Endothelial cell of umbilical vein (primary cell): ENCODE measurements around the gene GIMAP6. TPM values are rescaled to one million over a fixed set of nuclear protein-coding genes. Genes with fewer than 3 reads are reported as not detected.
A peak's percentile ranks its signal among the peaks of the same experiment; 100 is the strongest.

Source experiments
- BruUV-seq: library from RNA; stranded (reverse); fragments of 400-500 nt; replicated peaks from 2 replicates; lab custom pipeline; 2021; lab: Mats Ljungman, UMichigan
- CTCF ChIA-PET: fragments of 300-600, 350-600 bp; sonication (Branson Sonifier 250); formaldehyde crosslinking; loops from one replicate; lab custom pipeline; 2021; ENCODE audit warnings: antibody characterized with exemption, inconsistent platforms; lab: Charles Lee
- POLR2A ChIA-PET: fragments of 300-600, 350-600 bp; sonication (Branson Sonifier 250); formaldehyde crosslinking; loops from one replicate; lab custom pipeline; 2021; ENCODE audit warnings: antibody characterized with exemption, inconsistent platforms; lab: Charles Lee
- DNase-seq: peaks from one replicate; pipeline ENCODE4 v3.0.0-alpha.2; 2011; ENCODE audit warnings: low read depth, low spot score
- FAIRE-seq: peaks from 2 replicates; lab custom pipeline; 2011; peaks lifted over from hg19 to GRCh38; lab: Jason Lieb, UNC
- H2AFZ ChIP-seq: 2 replicates; pipeline ENCODE4 v1.6.0; 2012; ENCODE audit warnings: low read depth, low read length, control low read depth, inconsistent platforms
- H3K27ac ChIP-seq: 2 replicates; pipeline ENCODE4 v1.5.1; 2011; ENCODE audit warnings: low read depth, mild to moderate bottlenecking, control low read depth, low read length, moderate library complexity; ENCODE audit not compliant: insufficient read depth
- H3K27me3 ChIP-seq, 2 experiments: 2 replicates each; pipeline versions ENCODE4 v1.6.0 to v1.6.1; 2011; ENCODE audit warnings: low read length in 2 of 2, mixed read lengths in 1 of 2; ENCODE audit not compliant: control insufficient read depth in 2 of 2, insufficient read depth in 2 of 2
- H3K36me3 ChIP-seq, 2 experiments: 2 replicates in 1 of 2; 3 replicates in 1 of 2; pipeline ENCODE4 v1.5.1; 2011; ENCODE audit warnings: low read length in 2 of 2, mild to moderate bottlenecking in 1 of 2, moderate library complexity in 1 of 2; ENCODE audit not compliant: control insufficient read depth in 2 of 2, insufficient read depth in 2 of 2; ENCODE audit errors: extremely low read depth in 1 of 2
- H3K4me1 ChIP-seq: 3 replicates; pipeline ENCODE4 v1.5.1; 2011; ENCODE audit warnings: mild to moderate bottlenecking, low read length; ENCODE audit not compliant: control insufficient read depth, insufficient read depth; ENCODE audit errors: extremely low read depth
- H3K4me2 ChIP-seq: 2 replicates; pipeline ENCODE4 v1.6.1; 2011; ENCODE audit warnings: low read length, control low read depth, mixed read lengths; ENCODE audit not compliant: insufficient read depth
- H3K4me3 ChIP-seq, 3 experiments: fragments of 200-600 bp in 1 of 3; sonication (generic), shearing (Covaris generic) in 1 of 3; replicated peaks in 1 of 3; 2 replicates each; pipeline ENCODE4 v1.5.1; 2011 to 2016; ENCODE audit warnings: control low read depth in 3 of 3, low read length in 3 of 3, mild to moderate bottlenecking in 2 of 3, inconsistent platforms in 1 of 3, low read depth in 1 of 3, moderate library complexity in 1 of 3; ENCODE audit not compliant: insufficient read depth in 1 of 3
- H3K79me2 ChIP-seq: 2 replicates; pipeline ENCODE4 v1.6.0; 2012; ENCODE audit warnings: low read length, inconsistent platforms; ENCODE audit not compliant: control insufficient read depth, insufficient read depth
- H3K9ac ChIP-seq: replicated peaks from 2 replicates; pipeline ENCODE3; 2011; ENCODE audit warnings: low read length, control low read depth; ENCODE audit not compliant: insufficient read depth; ENCODE audit errors: extremely low read depth
- H3K9me1 ChIP-seq: replicated peaks from 3 replicates; pipeline ENCODE4 v1.6.0; 2011; ENCODE audit warnings: mild to moderate bottlenecking, low read length; ENCODE audit not compliant: control insufficient read depth, insufficient read depth; ENCODE audit errors: extremely low read depth
- H3K9me3 ChIP-seq: replicated peaks from 2 replicates; pipeline ENCODE4 v1.5.1; 2012; ENCODE audit warnings: low read length, inconsistent platforms; ENCODE audit not compliant: control insufficient read depth, insufficient read depth
- H4K20me1 ChIP-seq: replicated peaks from 2 replicates; pipeline ENCODE3; 2011; ENCODE audit warnings: mild to moderate bottlenecking, low read length; ENCODE audit not compliant: control insufficient read depth, insufficient read depth; ENCODE audit errors: extremely low read depth
- FOS ChIP-seq: IDR thresholded peaks from 2 replicates; pipeline ENCODE4 v1.6.1; 2011; ENCODE audit warnings: mild to moderate bottlenecking, low read length, moderate library complexity, borderline replicate concordance; ENCODE audit not compliant: insufficient read depth
- GATA2 ChIP-seq: IDR thresholded peaks from 2 replicates; pipeline ENCODE4 v1.7.0; 2011; ENCODE audit warnings: low read depth, mild to moderate bottlenecking, moderate library complexity, mixed read lengths, low read length; ENCODE audit not compliant: insufficient read length, insufficient read depth
- JUN ChIP-seq: IDR thresholded peaks from 2 replicates; pipeline ENCODE4 v1.6.1; 2011; ENCODE audit warnings: borderline replicate concordance, low read depth; ENCODE audit not compliant: insufficient read length, insufficient read depth
- POLR2AphosphoS5 ChIP-seq: IDR thresholded peaks from 2 replicates; pipeline ENCODE4 v1.6.1; 2012; ENCODE audit warnings: low read depth, mild to moderate bottlenecking, control low read depth, low read length, moderate library complexity; ENCODE audit not compliant: insufficient read depth
- dilution Hi-C: fragments of 300-500 bp; cut with MboI; formaldehyde crosslinking; loops from one replicate; pipeline ENCODE4 v1.15.0; 2019; ENCODE audit warnings: low sequenced_read_pairs; ENCODE audit not compliant: extremely low pct_ligation_motif_present
- intact Hi-C: fragments of 100-400 bp; cut with micrococcal nuclease; formaldehyde crosslinking; loops from one replicate; pipeline ENCODE4 v1.10.0; 2022
- polyA plus RNA-seq, 4 experiments: library from polyadenylated mRNA; depleted of rRNA in 3 of 4; stranded (reverse) in 3 of 4; unstranded in 1 of 4; fragments of >200 nt; gene quantifications; 2 replicates each; pipeline versions ENCODE4 v1.2.1 to v1.2.3, GENCODE V29; 2011 to 2012; ENCODE audit warnings: missing spikeins in 1 of 4
- total RNA-seq: library from RNA; stranded (reverse); gene quantifications from 2 replicates; pipeline ENCODE4 v1.2.3, GENCODE V29; 2021
- TF ChIP-seq, protein P1 (sequence below), 2 donors: IDR thresholded peaks; 1 replicate in 1 of 2; 2 replicates in 1 of 2; pipeline ENCODE4 v1.5.1; 2011; ENCODE audit warnings: low read length in 2 of 2, mild to moderate bottlenecking in 2 of 2, moderate library complexity in 2 of 2, control low read depth in 1 of 2, inconsistent platforms in 1 of 2, low read depth in 1 of 2; ENCODE audit not compliant: insufficient read depth in 1 of 2; ENCODE audit errors: extremely low read depth in 1 of 2

GIMAP6 gene
- total and polyA plus RNA-seq, 2 donors (not counting 3 experiments of a cell fraction or from before 2014, with no cell fraction given), result 65.6 to 85.0 TPM

DNA sequence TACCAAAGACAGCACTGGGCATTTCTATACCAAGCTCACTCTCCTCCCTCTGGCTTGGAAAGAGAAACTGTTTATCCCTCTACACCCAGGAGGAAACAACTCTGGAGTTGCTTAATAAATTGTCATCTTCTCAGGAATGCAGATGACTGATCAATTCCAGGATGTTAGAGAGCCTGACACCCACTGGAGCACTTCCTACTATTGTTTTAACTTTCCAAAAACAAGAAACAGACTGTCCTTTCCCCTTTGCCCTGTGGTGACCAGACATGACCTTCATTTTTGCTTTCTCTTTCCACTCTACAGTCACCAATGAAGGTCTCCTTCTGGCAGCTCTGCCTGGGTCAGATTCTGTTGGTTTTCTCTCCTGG, 45.4 kb downstream of the GIMAP6 start:
- DNase-seq (peak; percentile 96), FAIRE-seq (peak; percentile 90)
- BruUV-seq, result no TSS peak
- Histone ChIP-seq H3K36me3 (no peaks in the 10 kb centered on the region), H3K4me1 (peaks cover 34% of the 10 kb centered on the region), H3K79me2 (no peaks in the 10 kb centered on the region), H3K4me2 (peak overlapping the region; percentile 75), H3K27me3 (no peaks in the 10 kb centered on the region), H2AFZ (no peak overlapping the region), H3K9me1 (no peaks in the 10 kb centered on the region), H3K9ac (peak overlapping the region; percentile 64), H3K9me3 (no peaks in the 10 kb centered on the region), H4K20me1 (no peaks in the 10 kb centered on the region), H3K27ac (peak overlapping the region; percentile 93), H3K4me3 (peak overlapping the region in 1 of 3 experiments; percentile 24)
- dilution Hi-C loops, result no loop called here
- ChIA-PET CTCF (interaction anchor here (0.9 to 2.4 kb wide), 11 partner anchors 17 to 311 kb away, joined by 3 to 15 read pairs (median 5); partner anchors contain the start of genes GIMAP1, GIMAP7 and GIMAP8), POLR2A (interaction anchor here (0.6 to 1.9 kb wide), 13 partner anchors 17 to 512 kb away, joined by 3 to 15 read pairs (median 5); partner anchors contain the start of genes GIMAP1, GIMAP2, GIMAP4 and GIMAP6)
- TF ChIP-seq JUN, result peak; percentile 94
- TF ChIP-seq POLR2AphosphoS5, result peak; percentile 78
- TF ChIP-seq GATA2, result peak; percentile 77
- peak; percentile 88 for TF ChIP-seq FOS
- TF ChIP-seq, protein P1, sequence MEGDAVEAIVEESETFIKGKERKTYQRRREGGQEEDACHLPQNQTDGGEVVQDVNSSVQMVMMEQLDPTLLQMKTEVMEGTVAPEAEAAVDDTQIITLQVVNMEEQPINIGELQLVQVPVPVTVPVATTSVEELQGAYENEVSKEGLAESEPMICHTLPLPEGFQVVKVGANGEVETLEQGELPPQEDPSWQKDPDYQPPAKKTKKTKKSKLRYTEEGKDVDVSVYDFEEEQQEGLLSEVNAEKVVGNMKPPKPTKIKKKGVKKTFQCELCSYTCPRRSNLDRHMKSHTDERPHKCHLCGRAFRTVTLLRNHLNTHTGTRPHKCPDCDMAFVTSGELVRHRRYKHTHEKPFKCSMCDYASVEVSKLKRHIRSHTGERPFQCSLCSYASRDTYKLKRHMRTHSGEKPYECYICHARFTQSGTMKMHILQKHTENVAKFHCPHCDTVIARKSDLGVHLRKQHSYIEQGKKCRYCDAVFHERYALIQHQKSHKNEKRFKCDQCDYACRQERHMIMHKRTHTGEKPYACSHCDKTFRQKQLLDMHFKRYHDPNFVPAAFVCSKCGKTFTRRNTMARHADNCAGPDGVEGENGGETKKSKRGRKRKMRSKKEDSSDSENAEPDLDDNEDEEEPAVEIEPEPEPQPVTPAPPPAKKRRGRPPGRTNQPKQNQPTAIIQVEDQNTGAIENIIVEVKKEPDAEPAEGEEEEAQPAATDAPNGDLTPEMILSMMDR (IDR thresholded peaks at IDR 0.05; ENCODE audit: extremely low read depth in 1 of 2, insufficient read depth in 1 of 2, low read depth in 1 of 2, low read length in 2 of 2), result no peak
- intact Hi-C loops, result loop anchor here (1.0 to 5.0 kb wide), 11 partner anchors 19 to 209 kb away; partner anchors contain the start of genes GIMAP2, GIMAP4, GIMAP5 and GIMAP8
